HCT116 (cell line): ENCODE data around the gene OSBPL5.

Source experiments
- CEBPB ChIP-seq: IDR thresholded peaks from 2 replicates; pipeline ENCODE4 v1.6.1; 2012; ENCODE audit warnings: low read depth
- CTCF ChIP-seq, 3 experiments: fragments of 200-600 bp in 1 of 3; sonication (generic) in 1 of 3; IDR thresholded peaks in 2 of 3; conservative IDR thresholded peaks in 1 of 3; 2 replicates each; pipeline ENCODE4 v1.5.1; 2012 to 2017; ENCODE audit warnings: low read depth in 2 of 3, low read length in 2 of 3, antibody characterized with exemption in 1 of 3, borderline replicate concordance in 1 of 3, control low read depth in 1 of 3, mild to moderate bottlenecking in 1 of 3, mixed read lengths in 1 of 3, mixed run types in 1 of 3, moderate library complexity in 1 of 3; ENCODE audit not compliant: insufficient read depth in 1 of 3
- ELF1 ChIP-seq: IDR thresholded peaks from 2 replicates; pipeline ENCODE4 v1.6.1; 2012; ENCODE audit warnings: low read depth, borderline replicate concordance
- EZH2 ChIP-seq: fragments of 200-600 bp; sonication (generic); IDR thresholded peaks from 2 replicates; pipeline ENCODE4 v1.6.1; 2017; ENCODE audit warnings: antibody characterized with exemption, mixed run types
- EZH2phosphoT487 ChIP-seq: fragments of 200-600 bp; IDR thresholded peaks from 2 replicates; pipeline ENCODE4 v1.6.1; 2018; ENCODE audit warnings: antibody characterized with exemption, borderline replicate concordance
- JUND ChIP-seq: IDR thresholded peaks from 2 replicates; pipeline ENCODE4 v1.6.1; 2012
- MAX ChIP-seq: IDR thresholded peaks from 2 replicates; pipeline ENCODE4 v1.6.1; 2012
- POLR2A ChIP-seq: IDR thresholded peaks from 2 replicates; pipeline ENCODE4 v1.7.0; 2011; ENCODE audit warnings: borderline replicate concordance; ENCODE audit not compliant: insufficient read depth, insufficient read length; ENCODE audit errors: extremely low read depth
- POLR2AphosphoS5 ChIP-seq: IDR thresholded peaks from 2 replicates; pipeline ENCODE4 v1.6.1; 2011; ENCODE audit warnings: mild to moderate bottlenecking, low read depth, low read length, moderate library complexity
- RAD21 ChIP-seq: IDR thresholded peaks from 2 replicates; pipeline ENCODE4 v1.6.1; 2012; ENCODE audit warnings: low read depth, mild to moderate bottlenecking
- TCF7L2 ChIP-seq: IDR thresholded peaks from 2 replicates; pipeline ENCODE4 v1.7.0; 2011; ENCODE audit warnings: borderline replicate concordance, inconsistent platforms; ENCODE audit not compliant: insufficient read depth, insufficient read length; ENCODE audit errors: extremely low read depth

GRCh38 chr11:3144296-3145205 lies 20.6 kb downstream of the OSBPL5 start:
- TF ChIP-seq POLR2AphosphoS5 (no peak), POLR2A (no peak), CTCF (IDR thresholded peaks at IDR 0.05 in 2 of 3, conservative IDR thresholded peaks at IDR 0.05 in 1 of 3; ENCODE audit: borderline replicate concordance in 1 of 3, insufficient read depth in 1 of 3, low read depth in 2 of 3, low read length in 2 of 3) (no peak), MAX (no peak), JUND (no peak), CEBPB (no peak), EZH2phosphoT487 (no peak), EZH2 (no peak), TCF7L2 (no peak), RAD21 (no peak), ELF1 (no peak)
